ENCODE data around the gene CXADR. TPM values are rescaled to one million over a fixed set of nuclear protein-coding genes. Genes with fewer than 3 reads are reported as not detected.

CXADR gene
- total RNA-seq, 1 experiment from 2014 or later = 152 TPM

DNA sequence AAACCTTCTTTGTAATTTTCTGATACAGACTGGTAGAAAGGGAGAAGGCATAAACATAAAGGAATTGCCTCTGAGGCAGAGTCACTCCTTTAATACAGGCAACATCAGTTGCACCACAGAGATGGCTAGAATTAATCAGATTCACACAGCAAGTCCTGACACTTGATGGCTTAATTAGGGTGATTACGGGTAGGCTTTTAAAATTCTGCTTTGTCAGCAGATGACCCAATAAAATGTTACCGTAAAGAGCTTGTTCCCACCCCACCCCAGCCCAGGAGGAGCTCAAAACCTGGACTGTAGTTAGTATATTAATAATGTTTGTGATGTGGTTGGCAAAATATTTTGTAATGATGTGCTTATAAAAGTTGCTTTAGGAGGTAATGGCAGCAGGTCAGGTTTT lies 109.2 kb downstream of the CXADR start:
- Mint-ChIP-seq H3K36me3 (ENCODE audit: insufficient read depth in 1 of 3, low read depth in 3 of 3) (no peaks in the 10 kb centered on the region), H3K4me1 (peaks cover 6 to 8% of the 10 kb centered on the region in 2 experiments)

More for the DNA sequence above, 109.2 kb downstream of the CXADR start:
- Histone ChIP-seq H2BK120ac (ENCODE audit: low read depth, low read length, poor library complexity, severe bottlenecking) (no peak overlapping the region), H3K79me1 (ENCODE audit: insufficient read depth, low read depth, low read length, poor library complexity, severe bottlenecking) (no peaks in the 10 kb centered on the region), H3K4me1 (ENCODE audit: insufficient read depth, low read length) (no peaks in the 10 kb centered on the region; the same call in 1 of the 2 replicates), H4K5ac (ENCODE audit: insufficient read length, low read depth, low read length) (no peak overlapping the region), H3K56ac (ENCODE audit: insufficient read length, low read depth, low read length) (no peak overlapping the region), H2BK15ac (ENCODE audit: low read depth, low read length) (no peak overlapping the region), H3K18ac (ENCODE audit: insufficient read length, low read depth, low read length) (no peak overlapping the region), H2BK5ac (ENCODE audit: insufficient read length, low read length) (no peak overlapping the region), H3T11ph (ENCODE audit: low read length) (no peak overlapping the region), H2BK12ac (ENCODE audit: insufficient read length, low read depth, low read length) (no peak overlapping the region), H3K23ac (ENCODE audit: insufficient read length, low read depth, low read length) (no peak overlapping the region), H3K9me3 (ENCODE audit: control insufficient read depth, low read depth, low read length) (no peaks in the 10 kb centered on the region), H4K8ac (replicated peaks; ENCODE audit: insufficient read length, low read depth, low read length) (no peak overlapping the region), H2AFZ (ENCODE audit: low read length) (no peak overlapping the region), H2BK20ac (ENCODE audit: low read depth, low read length, poor library complexity, severe bottlenecking) (no peak overlapping the region), H3K79me2 (ENCODE audit: insufficient read depth, low read length) (no peaks in the 10 kb centered on the region), H3K14ac (ENCODE audit: insufficient read depth, low read length) (no peak overlapping the region), H3K23me2 (ENCODE audit: insufficient read length, low read depth, low read length, poor library complexity, severe bottlenecking) (no peaks in the 10 kb centered on the region), H4K91ac (ENCODE audit: insufficient read length, low read depth, low read length) (no peak overlapping the region), H2AK5ac (ENCODE audit: insufficient read length, low read length) (no peak overlapping the region), H3K27ac (ENCODE audit: insufficient read length, low read depth, low read length) (no peak overlapping the region), H3K27me3 (ENCODE audit: insufficient read depth, low read length) (no peaks in the 10 kb centered on the region), H3K9ac (ENCODE audit: extremely low read depth, insufficient read length, low read length) (no peak overlapping the region), H3K4ac (ENCODE audit: low read depth, low read length) (no peak overlapping the region), H3K4me2 (ENCODE audit: insufficient read depth, insufficient read length, low read length) (no peak overlapping the region), H4K20me1 (ENCODE audit: control insufficient read depth, insufficient read depth, insufficient read length) (no peaks in the 10 kb centered on the region)
- Mint-ChIP-seq H3K9me3 (no peaks in the 10 kb centered on the region), H3K27ac (no peak overlapping the region), H3K27me3 (ENCODE audit: low read depth) (no peaks in the 10 kb centered on the region), H3K4me3 (no peak overlapping the region)
- no peak for DNase-seq
- no CpG with 5 or more reads among the region's 2 CpGs for WGBS (ENCODE audit: extremely low coverage, insufficient read length, low lambda C conversion rate)
- TF ChIP-seq, protein P1, sequence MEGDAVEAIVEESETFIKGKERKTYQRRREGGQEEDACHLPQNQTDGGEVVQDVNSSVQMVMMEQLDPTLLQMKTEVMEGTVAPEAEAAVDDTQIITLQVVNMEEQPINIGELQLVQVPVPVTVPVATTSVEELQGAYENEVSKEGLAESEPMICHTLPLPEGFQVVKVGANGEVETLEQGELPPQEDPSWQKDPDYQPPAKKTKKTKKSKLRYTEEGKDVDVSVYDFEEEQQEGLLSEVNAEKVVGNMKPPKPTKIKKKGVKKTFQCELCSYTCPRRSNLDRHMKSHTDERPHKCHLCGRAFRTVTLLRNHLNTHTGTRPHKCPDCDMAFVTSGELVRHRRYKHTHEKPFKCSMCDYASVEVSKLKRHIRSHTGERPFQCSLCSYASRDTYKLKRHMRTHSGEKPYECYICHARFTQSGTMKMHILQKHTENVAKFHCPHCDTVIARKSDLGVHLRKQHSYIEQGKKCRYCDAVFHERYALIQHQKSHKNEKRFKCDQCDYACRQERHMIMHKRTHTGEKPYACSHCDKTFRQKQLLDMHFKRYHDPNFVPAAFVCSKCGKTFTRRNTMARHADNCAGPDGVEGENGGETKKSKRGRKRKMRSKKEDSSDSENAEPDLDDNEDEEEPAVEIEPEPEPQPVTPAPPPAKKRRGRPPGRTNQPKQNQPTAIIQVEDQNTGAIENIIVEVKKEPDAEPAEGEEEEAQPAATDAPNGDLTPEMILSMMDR (conservative IDR thresholded peaks at IDR 0.05) = no peak

Measured in H9 (cell line).